ENCODE results near the gene CCN2.

- TF ChIP-seq CTCF (IDR thresholded peaks at IDR 0.05) (no peak), POLR2A (IDR thresholded peaks at IDR 0.05) (no peak), POLR2AphosphoS5 (IDR thresholded peaks at IDR 0.05) (no peak)
Measured at GRCh38 chr6:131955192-131955591, 4.0 kb upstream of the CCN2 start.

Data from breast epithelium (tissue), 3 donors.